HUES64 (cell line): ENCODE results near the gene HAPSTR1. TPM values are rescaled to one million over a fixed set of nuclear protein-coding genes. Genes with fewer than 3 reads are reported as not detected.
"Not testable (repeated sequence)": the region's sequence is repeated elsewhere in the genome, so short reads cannot be mapped to it uniquely, and the experiment has no call there.

Source experiments
- H3K27ac ChIP-seq: 2 replicates; pipeline ENCODE4 v1.7.0; 2013; ENCODE audit warnings: low read depth, low read length, inconsistent platforms
- H3K27me3 ChIP-seq: 2 replicates; pipeline ENCODE4 v1.6.1; 2013; ENCODE audit warnings: mild to moderate bottlenecking, low read length; ENCODE audit not compliant: insufficient read depth
- H3K36me3 ChIP-seq: 2 replicates; pipeline ENCODE4 v1.6.1; 2013; ENCODE audit warnings: mild to moderate bottlenecking, low read length; ENCODE audit not compliant: insufficient read depth
- H3K4me1 ChIP-seq: 2 replicates; pipeline ENCODE4 v1.6.1; 2013; ENCODE audit warnings: mild to moderate bottlenecking, low read length, moderate library complexity; ENCODE audit not compliant: insufficient read depth
- H3K4me3 ChIP-seq: 2 replicates; pipeline ENCODE4 v1.5.1; 2013; ENCODE audit warnings: mild to moderate bottlenecking, low read length, moderate library complexity
- H3K9ac ChIP-seq: 2 replicates; pipeline ENCODE4 v1.6.1; 2013; ENCODE audit warnings: mild to moderate bottlenecking, low read depth, low read length
- H3K9me3 ChIP-seq: 2 replicates; pipeline ENCODE4 v1.6.1; 2013; ENCODE audit warnings: low read depth, low read length; ENCODE audit not compliant: insufficient read depth
- WGBS: fragments of 150-250, 120-280 bp; methylation state at CpG from one replicate; pipeline ENCODE4 v1.1.7; 2013; ENCODE audit warnings: missing lambda C conversion rate; 5-methylcytosine and 5-hydroxymethylcytosine counted together
- polyA plus RNA-seq, 2 experiments: library from polyadenylated mRNA; stranded (reverse); fragments of 50-300 nt; gene quantifications; one replicate each; pipeline ENCODE4 v1.2.3, GENCODE V29; 2013

The HAPSTR1 gene, protein sequence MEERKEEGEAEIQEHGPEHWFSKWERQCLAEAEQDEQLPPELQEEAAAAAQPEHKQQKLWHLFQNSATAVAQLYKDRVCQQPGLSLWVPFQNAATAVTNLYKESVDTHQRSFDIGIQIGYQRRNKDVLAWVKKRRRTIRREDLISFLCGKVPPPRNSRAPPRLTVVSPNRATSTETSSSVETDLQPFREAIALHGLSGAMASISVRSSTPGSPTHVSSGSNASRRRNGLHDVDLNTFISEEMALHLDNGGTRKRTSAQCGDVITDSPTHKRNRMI
- 29.9 TPM for polyA plus RNA-seq (2013, experiment 1 of 2)
- polyA plus RNA-seq (2013, experiment 2 of 2) = 27.1 TPM

DNA sequence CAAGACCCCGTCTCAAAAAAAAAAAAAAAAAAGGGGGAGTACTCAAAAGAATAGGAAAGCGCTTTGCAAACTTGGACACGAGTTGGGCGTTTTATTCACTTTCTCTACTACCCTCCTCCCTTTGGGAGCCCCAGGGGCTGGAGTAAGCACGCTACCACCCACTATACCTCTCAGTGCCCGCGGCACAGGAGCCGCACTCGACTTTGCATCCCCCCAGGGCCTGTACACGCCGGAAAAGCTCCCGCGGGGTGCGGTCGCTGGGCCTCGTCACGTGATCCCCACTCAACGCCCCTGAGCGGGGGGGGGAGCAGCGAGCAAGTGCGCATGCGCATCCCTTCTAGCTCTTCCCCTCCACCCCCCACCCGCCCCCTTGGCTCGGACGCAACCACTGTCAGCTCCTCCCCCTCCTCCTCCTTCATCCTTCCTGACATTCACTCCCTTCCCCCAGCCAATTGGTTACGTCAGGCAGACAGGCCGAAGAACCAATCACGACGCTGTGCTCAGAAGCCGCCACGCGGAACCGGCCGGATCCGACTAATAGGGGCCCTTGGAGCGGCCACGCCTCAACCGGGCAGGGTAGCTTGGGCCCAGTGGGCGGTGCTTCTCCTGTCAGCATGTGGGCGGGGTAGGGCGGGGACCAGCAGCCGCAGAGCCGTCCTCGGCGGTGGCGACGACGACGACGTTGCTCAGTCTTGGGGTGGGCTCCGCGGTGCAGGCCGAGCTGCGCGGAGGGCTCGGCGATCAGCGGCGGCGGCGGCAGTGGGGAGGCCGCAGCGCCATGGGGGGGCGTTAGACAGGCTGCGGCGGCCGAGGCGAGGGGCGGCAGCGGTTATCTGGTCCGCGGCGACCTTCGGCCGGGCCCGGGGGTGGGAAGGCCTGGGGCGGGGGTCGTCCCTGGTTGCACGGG, at the start of gene HAPSTR1:
HAPSTR1 (plus strand) TSS at position 685 of the 907 bp plus-strand sequence. CDS start 401 bp downstream, outside the sequence.
- Histone ChIP-seq H3K4me3 (peak within 1 kb of the TSS; percentile 87), H3K9me3 (no peaks in the 10 kb centered on the region), H3K4me1 (peaks cover 27% of the 10 kb centered on the region), H3K36me3 (peaks cover 31% of the 10 kb centered on the region), H3K9ac (peak within 1 kb of the TSS; percentile 97), H3K27ac (peak within 1 kb of the TSS; percentile 93), H3K27me3 (no peaks in the 10 kb centered on the region)
- under 1% methylated on average over 75 of the region's 79 CpGs for WGBS

DNA sequence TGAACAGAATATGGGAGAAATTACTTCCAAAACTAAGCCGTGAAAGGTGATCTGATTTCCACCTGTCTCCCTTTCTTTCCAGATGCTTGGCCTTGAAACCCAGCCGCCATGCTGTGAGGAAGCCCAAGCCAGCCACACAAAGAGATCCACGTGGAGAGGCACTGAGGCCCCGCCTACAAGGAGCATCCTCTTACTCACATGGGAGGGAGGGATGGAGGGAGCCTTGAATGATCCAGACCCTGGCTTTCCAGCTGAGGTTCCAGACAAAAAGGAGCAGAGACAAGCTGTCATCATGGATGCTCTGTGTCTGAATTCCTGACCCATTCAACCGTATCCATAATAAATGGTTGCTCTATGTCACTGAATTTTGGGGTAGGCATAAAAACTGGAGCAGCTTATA, 48.9 kb upstream of the HAPSTR1 start:
- WGBS = 86% methylated on average over 5 of the region's 5 CpGs
- Histone ChIP-seq H3K4me1 (peaks cover 4% of the 10 kb centered on the region; the same call in 1 of the 2 replicates), H3K4me3 (no peak overlapping the region), H3K9me3 (no peaks in the 10 kb centered on the region), H3K27me3 (no peaks in the 10 kb centered on the region), H3K27ac (no peak overlapping the region), H3K9ac (no peak overlapping the region), H3K36me3 (no peaks in the 10 kb centered on the region)

DNA sequence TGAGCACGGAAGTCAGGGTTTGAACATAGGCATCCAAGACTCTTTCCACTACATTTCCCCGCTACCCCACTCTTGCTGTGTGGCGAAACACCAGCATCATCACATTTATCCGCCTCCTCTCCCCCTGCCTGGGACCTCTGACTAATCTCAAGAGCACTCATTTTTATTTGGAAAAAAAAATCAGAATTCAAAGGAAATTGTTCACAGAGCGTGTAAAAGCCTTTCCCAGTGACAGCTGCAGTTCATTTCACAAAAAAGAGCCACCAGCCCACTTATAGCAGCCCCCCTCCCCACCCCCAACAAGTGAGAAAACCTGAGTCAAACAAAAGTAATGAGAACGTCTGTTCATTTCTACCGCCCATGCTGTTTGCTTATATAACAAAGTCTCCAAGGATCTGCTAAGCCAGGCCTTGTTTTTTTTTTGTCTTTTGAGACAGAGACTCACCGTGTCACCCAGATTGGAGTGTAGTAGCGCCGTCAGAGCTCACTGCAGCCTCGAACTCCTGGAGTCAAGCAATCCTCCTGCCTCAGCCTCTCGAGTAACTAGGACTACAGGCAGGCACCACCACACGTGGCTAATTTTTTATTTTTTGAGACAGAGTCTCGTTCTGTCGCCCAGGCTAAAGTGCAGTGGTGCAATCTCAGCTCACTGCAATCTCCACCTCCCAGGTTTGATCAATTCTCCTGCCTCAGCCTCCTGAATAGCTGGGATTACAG, 48.3 kb upstream of the HAPSTR1 start:
- Histone ChIP-seq H3K9me3 (no peaks in the 10 kb centered on the region), H3K27ac (no peak overlapping the region), H3K27me3 (no peaks in the 10 kb centered on the region), H3K4me1 (peaks cover 10% of the 10 kb centered on the region; the same call in 1 of the 2 replicates), H3K4me3 (no peak overlapping the region), H3K9ac (no peak overlapping the region), H3K36me3 (no peaks in the 10 kb centered on the region)
- 95% methylated on average over 15 of the region's 15 CpGs for WGBS

DNA sequence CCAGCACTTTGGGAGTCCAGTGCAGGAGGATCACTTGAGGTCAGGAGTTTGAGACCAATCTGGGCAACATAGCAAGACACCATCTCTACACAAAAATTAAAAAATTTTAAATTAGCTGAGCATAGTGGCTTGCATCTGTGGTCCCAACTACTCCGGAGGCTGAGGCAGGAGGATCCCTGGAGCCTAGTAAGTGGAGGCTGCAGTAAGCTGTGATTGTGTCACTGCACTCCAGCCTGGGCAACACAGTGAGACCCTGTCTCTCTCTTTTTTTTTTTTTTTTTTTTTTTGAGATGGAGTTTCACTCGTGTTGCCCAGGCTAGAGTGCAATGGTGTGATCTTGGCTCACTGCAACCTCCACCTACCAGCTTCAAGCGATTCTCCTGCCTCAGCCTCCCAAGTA, 45.9 kb upstream of the HAPSTR1 start:
- H3K9ac ChIP-seq, H3K9me3 ChIP-seq, H3K27me3 ChIP-seq, H3K27ac ChIP-seq, H3K36me3 ChIP-seq, H3K4me3 ChIP-seq: not testable (repeated sequence)
- H3K4me1 ChIP-seq = peaks cover 13% of the 10 kb centered on the region; the same call in 1 of the 2 replicates
- WGBS = 97% methylated on average over 2 of the region's 3 CpGs

DNA sequence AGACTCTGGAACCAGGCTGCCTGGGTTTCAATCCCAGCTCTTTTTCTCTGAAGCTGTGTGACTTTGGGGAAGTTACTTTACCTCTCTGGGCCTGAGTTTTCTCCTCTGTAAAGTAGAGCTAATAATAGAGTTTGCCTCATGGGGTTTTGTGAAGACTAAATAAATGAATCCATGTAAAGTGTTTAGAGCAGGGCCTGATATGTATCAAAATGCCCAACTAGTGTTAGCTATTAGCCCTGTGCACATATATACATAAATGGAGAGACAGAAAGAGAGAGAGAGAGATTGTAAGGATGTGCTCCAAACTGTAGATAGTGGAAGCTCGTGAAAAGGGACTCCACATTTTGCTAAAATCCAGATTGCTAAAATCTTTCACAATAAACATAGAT, 44.8 kb upstream of the HAPSTR1 start:
- Histone ChIP-seq H3K4me1 (peaks cover 13% of the 10 kb centered on the region; the same call in 1 of the 2 replicates), H3K36me3 (no peaks in the 10 kb centered on the region), H3K4me3 (no peak overlapping the region), H3K27ac (no peak overlapping the region), H3K9ac (no peak overlapping the region), H3K27me3 (no peaks in the 10 kb centered on the region), H3K9me3 (no peaks in the 10 kb centered on the region)
- no CpG with 5 or more reads among the region's 1 CpG for WGBS

DNA sequence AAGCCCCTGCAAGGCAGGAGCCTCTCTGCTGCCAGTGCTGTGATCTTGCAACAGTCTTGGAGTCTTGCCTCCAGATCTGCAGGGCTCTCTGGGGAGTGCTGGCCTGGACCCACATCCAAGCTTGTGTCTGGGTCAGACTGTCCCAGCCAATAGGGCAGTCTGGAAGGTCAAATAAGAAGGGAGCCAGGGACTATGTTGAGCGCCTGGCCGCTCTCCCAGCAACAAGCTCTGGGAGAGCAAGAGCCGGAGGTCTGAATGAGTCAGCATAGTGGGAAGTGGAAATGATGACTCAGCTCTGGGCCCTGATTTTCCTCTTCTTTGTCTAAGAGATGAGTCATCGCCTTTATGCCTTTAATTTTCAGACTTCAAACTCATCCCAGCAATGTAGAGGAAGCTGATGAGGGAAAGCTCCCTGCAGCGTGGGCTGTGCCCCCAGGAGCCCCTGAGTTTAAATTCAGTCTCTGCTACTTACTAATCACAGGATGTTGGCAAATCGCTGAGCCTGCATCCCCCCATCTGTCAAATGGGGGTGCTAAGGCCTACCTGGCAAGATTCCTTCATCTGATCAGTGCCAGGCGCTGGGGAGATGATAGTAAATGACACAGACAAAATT, 43.6 kb upstream of the HAPSTR1 start:
- Histone ChIP-seq H3K4me3 (no peak overlapping the region), H3K27ac (peak overlapping the region; percentile 90), H3K36me3 (no peaks in the 10 kb centered on the region), H3K27me3 (no peaks in the 10 kb centered on the region), H3K4me1 (peaks cover 13% of the 10 kb centered on the region; the same call in 1 of the 2 replicates), H3K9ac (peak overlapping the region; percentile 71; the same call in 1 of the 2 replicates), H3K9me3 (no peaks in the 10 kb centered on the region)
- WGBS = 38% methylated on average over 7 of the region's 7 CpGs

DNA sequence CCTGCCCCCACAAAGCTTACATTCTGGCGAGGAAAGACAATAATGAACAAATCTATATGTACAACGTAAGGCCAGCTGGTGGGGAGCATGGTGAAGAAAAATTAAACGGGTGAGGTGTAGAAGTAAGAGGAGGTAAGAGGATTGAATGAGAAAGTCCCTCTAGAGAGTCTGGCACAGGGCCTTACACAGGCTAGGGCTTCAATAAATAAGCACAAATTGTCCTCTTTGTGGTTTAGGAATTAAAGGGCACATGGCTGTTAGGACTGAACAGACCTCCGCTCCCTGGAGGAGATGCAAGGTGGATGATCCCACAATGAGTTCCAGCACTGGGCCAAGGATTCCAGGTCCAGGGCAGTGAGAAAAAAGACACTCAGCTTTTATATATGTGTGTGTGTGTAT, 43.1 kb upstream of the HAPSTR1 start:
- no peaks in the 10 kb centered on the region for H3K9me3 ChIP-seq
- 78% methylated on average over 4 of the region's 4 CpGs for whole genome bisulfite sequencing
- peaks cover 13% of the 10 kb centered on the region; the same call in 1 of the 2 replicates for H3K4me1 ChIP-seq
- no peaks in the 10 kb centered on the region for H3K36me3 ChIP-seq
- no peaks in the 10 kb centered on the region for H3K27me3 ChIP-seq
- H3K27ac ChIP-seq = peak overlapping the region; percentile 90
- peak overlapping the region; percentile 71; the same call in 1 of the 2 replicates for H3K9ac ChIP-seq
- H3K4me3 ChIP-seq = no peak overlapping the region

DNA sequence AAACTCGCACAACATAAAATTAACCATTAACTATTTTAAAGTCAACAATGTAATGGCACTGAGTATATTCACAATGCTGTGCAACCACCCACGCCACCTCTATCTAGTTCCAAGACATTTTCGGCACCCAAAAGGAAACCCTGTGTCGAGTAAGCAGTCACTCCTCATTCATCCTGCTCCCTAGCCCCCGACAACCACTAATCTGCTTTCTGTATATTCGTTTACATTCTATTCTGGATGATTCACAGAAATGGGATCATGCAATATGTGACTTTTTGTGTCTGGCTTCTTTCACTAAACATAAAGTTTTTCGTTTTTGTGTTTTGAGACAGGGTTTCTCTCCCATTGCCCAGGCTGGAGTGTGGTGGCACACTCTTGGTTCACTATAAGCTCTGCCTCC, 42.2 kb upstream of the HAPSTR1 start:
- Histone ChIP-seq H3K9me3 (no peaks in the 10 kb centered on the region), H3K9ac (no peak overlapping the region), H3K36me3 (no peaks in the 10 kb centered on the region), H3K4me1 (peaks cover 13% of the 10 kb centered on the region; the same call in 1 of the 2 replicates), H3K27me3 (no peaks in the 10 kb centered on the region), H3K27ac (no peak overlapping the region), H3K4me3 (no peak overlapping the region)
- 91% methylated on average over 7 of the region's 7 CpGs for WGBS

DNA sequence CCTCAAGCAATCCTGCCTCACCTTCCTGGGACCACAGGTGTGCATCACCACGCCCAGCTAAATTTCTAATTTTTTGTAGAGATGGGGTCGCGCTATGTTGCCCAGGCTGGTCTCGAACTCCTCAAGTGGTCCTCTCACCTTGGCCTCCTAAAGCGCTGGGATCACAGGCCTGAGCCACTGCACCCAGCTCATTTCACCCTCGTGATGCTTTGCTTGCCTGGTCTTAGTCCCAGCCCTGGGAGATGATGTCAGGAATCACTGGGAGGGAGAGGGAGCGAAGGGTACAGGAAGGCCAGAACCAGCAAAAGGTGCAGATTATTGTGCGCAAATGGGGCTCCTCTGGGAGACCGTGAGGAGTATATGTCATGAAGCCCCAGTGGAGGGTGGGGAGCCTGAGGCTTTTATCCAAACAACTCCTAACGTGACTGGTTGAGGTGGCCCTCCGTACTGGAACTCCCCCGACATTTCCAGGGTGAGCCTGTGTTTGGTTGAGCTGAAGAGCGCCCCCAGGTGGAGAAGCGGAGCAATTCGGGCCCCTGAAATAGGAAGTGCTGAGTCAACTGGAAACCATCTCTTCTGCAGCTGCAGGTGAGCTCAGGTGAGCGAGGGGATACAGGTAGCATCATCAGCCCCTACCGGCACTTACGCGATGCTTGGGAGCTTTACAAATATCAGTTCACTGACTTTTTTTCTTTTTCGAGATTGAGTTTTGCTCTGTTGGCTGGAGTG, 41.2 kb upstream of the HAPSTR1 start:
- WGBS = 78% methylated on average over 20 of the region's 20 CpGs
- no peaks in the 10 kb centered on the region for H3K9me3 ChIP-seq
- no peak overlapping the region for H3K27ac ChIP-seq
- peaks cover 13% of the 10 kb centered on the region; the same call in 1 of the 2 replicates for H3K4me1 ChIP-seq
- H3K9ac ChIP-seq = no peak overlapping the region
- no peaks in the 10 kb centered on the region for H3K27me3 ChIP-seq
- H3K4me3 ChIP-seq = no peak overlapping the region
- H3K36me3 ChIP-seq = no peaks in the 10 kb centered on the region

DNA sequence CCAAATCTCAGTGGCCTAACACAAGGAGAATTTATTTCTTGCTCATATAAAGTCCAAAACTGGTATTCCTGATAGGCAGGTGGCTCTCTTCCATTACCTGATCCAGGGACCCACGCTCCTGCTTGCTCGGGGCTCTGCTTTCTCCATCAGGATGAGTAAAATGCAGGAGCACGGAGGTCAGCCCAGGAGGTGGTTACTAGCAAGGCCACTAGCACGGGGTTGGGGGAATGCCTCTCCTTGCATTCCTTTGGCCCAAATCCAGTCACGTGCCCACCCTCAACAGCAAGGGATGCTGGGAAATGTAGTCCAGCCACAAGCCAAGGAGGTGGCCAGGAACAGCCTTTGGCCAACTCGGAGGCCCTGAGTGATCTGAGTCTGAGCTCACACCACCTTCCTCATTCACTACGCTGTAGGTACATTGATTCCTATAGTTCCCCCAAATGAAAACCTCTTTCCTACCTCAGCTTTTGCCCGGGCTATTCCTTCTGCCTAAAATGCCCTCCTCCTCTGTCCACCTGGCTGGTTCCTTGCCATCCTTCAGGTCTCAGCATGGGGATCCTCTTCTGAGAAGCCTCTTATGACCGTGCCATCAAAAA, 38.3 kb upstream of the HAPSTR1 start:
- H3K9ac ChIP-seq = no peak overlapping the region; the same call in 1 of the 2 replicates
- 32% methylated on average over 9 of the region's 9 CpGs for WGBS

More for the DNA sequence above, 38.3 kb upstream of the HAPSTR1 start:
- Histone ChIP-seq H3K9me3 (no peaks in the 10 kb centered on the region), H3K27ac (peak overlapping the region; percentile 52), H3K36me3 (no peaks in the 10 kb centered on the region), H3K4me1 (peaks cover 4% of the 10 kb centered on the region; the same call in 1 of the 2 replicates), H3K27me3 (no peaks in the 10 kb centered on the region), H3K4me3 (peak overlapping the region; percentile 44)
